ENCODE measurements around the gene OR6N1. TPM values are rescaled to one million over a fixed set of nuclear protein-coding genes. Genes with fewer than 3 reads are reported as not detected.

OR6N1 gene
- total and polyA plus RNA-seq, 2 donors (not counting 3 experiments of a cell fraction or from before 2014, with no cell fraction given): not detected

GRCh38 chr1:158813164-158813563 is 41.2 kb upstream of the OR6N1 start:
- no peak overlapping the region for H3K4me3 ChIP-seq (replicated peaks in 1 of 3; ENCODE audit: insufficient read depth in 1 of 3, low read depth in 1 of 3, low read length in 3 of 3)
- no peaks in the 10 kb centered on the region for H3K9me1 ChIP-seq (replicated peaks; ENCODE audit: control insufficient read depth, extremely low read depth, insufficient read depth, low read length)
- no peaks in the 10 kb centered on the region for H3K36me3 ChIP-seq (ENCODE audit: control insufficient read depth in 2 of 2, extremely low read depth in 1 of 2, insufficient read depth in 2 of 2, low read length in 2 of 2)
- H2AFZ ChIP-seq (ENCODE audit: low read depth, low read length): no peak overlapping the region
- TF ChIP-seq JUN (IDR thresholded peaks at IDR 0.05; ENCODE audit: borderline replicate concordance, insufficient read depth, insufficient read length, low read depth) (no peak), POLR2AphosphoS5 (IDR thresholded peaks at IDR 0.05; ENCODE audit: insufficient read depth, low read depth, low read length) (no peak), EZH2 (IDR thresholded peaks at IDR 0.05; ENCODE audit: borderline replicate concordance, low read depth, low read length, severe bottlenecking) (no peak), MAX (IDR thresholded peaks at IDR 0.05; ENCODE audit: insufficient read depth, insufficient read length) (no peak), MYC (IDR thresholded peaks at IDR 0.05; ENCODE audit: low read depth, low read length) (no peak), FOS (IDR thresholded peaks at IDR 0.05; ENCODE audit: borderline replicate concordance, insufficient read depth, low read length) (no peak), CTCF (IDR thresholded peaks at IDR 0.05; ENCODE audit: extremely low read depth in 1 of 2, insufficient read depth in 1 of 2, low read depth in 1 of 2, low read length in 2 of 2) (no peak), GATA2 (IDR thresholded peaks at IDR 0.05; ENCODE audit: insufficient read depth, insufficient read length, low read depth, low read length) (no peak), POLR2A (IDR thresholded peaks at IDR 0.05; ENCODE audit: low read depth, low read length) (no peak)
- intact Hi-C loops (cut with micrococcal nuclease) (no loop called here), dilution Hi-C loops (cut with MboI; ENCODE audit: extremely low pct_ligation_motif_present, low sequenced_read_pairs) (no loop called here)
- H3K27ac ChIP-seq (ENCODE audit: insufficient read depth, low read depth, low read length): no peak overlapping the region
- POLR2A ChIA-PET: no interaction called here
- H3K9ac ChIP-seq (replicated peaks; ENCODE audit: extremely low read depth, insufficient read depth, low read length): no peak overlapping the region
- CTCF ChIA-PET: no interaction called here
- H3K27me3 ChIP-seq (ENCODE audit: control insufficient read depth in 2 of 2, insufficient read depth in 2 of 2, low read length in 2 of 2): no peaks in the 10 kb centered on the region
- H3K79me2 ChIP-seq (ENCODE audit: control insufficient read depth, insufficient read depth, low read length): no peaks in the 10 kb centered on the region
- H3K4me1 ChIP-seq (ENCODE audit: control insufficient read depth, extremely low read depth, insufficient read depth, low read length): no peaks in the 10 kb centered on the region
- no peaks in the 10 kb centered on the region for H4K20me1 ChIP-seq (replicated peaks; ENCODE audit: control insufficient read depth, extremely low read depth, insufficient read depth, low read length)
- DNase-seq (ENCODE audit: low read depth, low spot score) (no peak), FAIRE-seq (no peak)
- no peaks in the 10 kb centered on the region for H3K9me3 ChIP-seq (replicated peaks; ENCODE audit: control insufficient read depth, insufficient read depth, low read length)
- no TSS peak for BruUV-seq (replicated peaks)
- no peak overlapping the region for H3K4me2 ChIP-seq (ENCODE audit: insufficient read depth, low read length)

Data from endothelial cell of umbilical vein (primary cell).